ENCODE data around the gene RFX7. TPM values are rescaled to one million over a fixed set of nuclear protein-coding genes. Genes with fewer than 3 reads are reported as not detected.

RFX7 gene
- total and polyA plus RNA-seq, 2 of the 4 experiments (the other 2 are of a cell fraction): 4.1 to 10.6 TPM

GRCh38 chr15:56049577-56049976, 194.1 kb downstream of the RFX7 start:
- Histone ChIP-seq H2AK5ac (ENCODE audit: low read depth, low read length) (peak overlapping the region; percentile 45; the same call in 1 of the 2 replicates), H3K36me3 (ENCODE audit: control insufficient read depth, insufficient read depth, low read length) (no peaks in the 10 kb centered on the region), H2BK5ac (ENCODE audit: low read depth, low read length, poor library complexity, severe bottlenecking) (no peak overlapping the region), H3K4me2 (ENCODE audit: low read depth, low read length) (no peak overlapping the region), H3K23ac (ENCODE audit: low read depth, low read length) (no peak overlapping the region), H3K79me1 (ENCODE audit: low read depth in 1 of 2, low read length in 2 of 2) (no peaks in the 10 kb centered on the region), H2BK20ac (ENCODE audit: low read depth, low read length) (peak overlapping the region; percentile 39; the same call in 1 of the 2 replicates), H3K9me1 (ENCODE audit: insufficient read depth, low read length) (peaks cover 6% of the 10 kb centered on the region; the same call in 1 of the 2 replicates), H2BK15ac (ENCODE audit: low read depth, low read length) (no peak overlapping the region), H4K8ac (ENCODE audit: low read depth in 2 of 2, low read length in 2 of 2) (no peak overlapping the region), H3K4me3 (ENCODE audit: insufficient read depth, low read depth, low read length) (no peak overlapping the region), H3K14ac (replicated peaks; ENCODE audit: low read depth, low read length) (no peak overlapping the region), H3K18ac (ENCODE audit: low read depth, low read length) (no peak overlapping the region), H4K91ac (ENCODE audit: insufficient read depth, low read depth, low read length) (peak overlapping the region; percentile 20; the same call in 1 of the 2 replicates), H2AFZ (replicated peaks; ENCODE audit: low read length, poor library complexity) (peak overlapping the region; percentile 58), H4K5ac (ENCODE audit: low read depth, low read length) (no peak overlapping the region), H3K56ac (ENCODE audit: extremely low read depth, insufficient read depth, low read length) (no peak overlapping the region), H3K9me3 (ENCODE audit: control insufficient read depth, insufficient read depth, low read length) (no peaks in the 10 kb centered on the region), H3K4me1 (ENCODE audit: control insufficient read depth, insufficient read depth, low read length) (peaks cover 7% of the 10 kb centered on the region), H3K27ac (ENCODE audit: insufficient read depth, low read length) (no peak overlapping the region), H2BK120ac (ENCODE audit: low read depth, low read length) (peak overlapping the region; percentile 39; the same call in 1 of the 2 replicates), H3K4ac (ENCODE audit: low read depth, low read length) (peak overlapping the region; percentile 19; the same call in 1 of the 2 replicates), H3K27me3 (ENCODE audit: control insufficient read depth, insufficient read depth, low read length) (no peaks in the 10 kb centered on the region), H2AK9ac (replicated peaks; ENCODE audit: low read depth, low read length, poor library complexity) (no peak overlapping the region), H4K20me1 (ENCODE audit: insufficient read depth, low read length) (no peaks in the 10 kb centered on the region), H3K9ac (ENCODE audit: low read depth, low read length) (no peak overlapping the region)
- dilution Hi-C loops (cut with HindIII; ENCODE audit: low sequenced_read_pairs, unreplicated experiment) (no loop called here), in situ Hi-C loops (cut with MboI; ENCODE audit: low sequenced_read_pairs) (no loop called here), intact Hi-C loops (cut with micrococcal nuclease) (no loop called here)
- ATAC-seq (ENCODE audit: low read depth) (no peak), DNase-seq (no peak)
- TF ChIP-seq MXI1 (IDR thresholded peaks at IDR 0.05; ENCODE audit: borderline replicate concordance, low read depth, low read length) (no peak), CTCF (conservative IDR thresholded peaks at IDR 0.05; ENCODE audit: low read depth, low read length) (no peak), CEBPB (IDR thresholded peaks at IDR 0.05; ENCODE audit: low read depth, low read length) (no peak), RFX5 (IDR thresholded peaks at IDR 0.05; ENCODE audit: low read depth, low read length) (no peak), CHD1 (IDR thresholded peaks at IDR 0.05; ENCODE audit: low read depth, low read length) (no peak), ELK1 (IDR thresholded peaks at IDR 0.05; ENCODE audit: borderline replicate concordance, low read depth, low read length) (no peak)
- POLR2A ChIA-PET (ENCODE audit: unreplicated experiment): no interaction called here
- no TSS peak for BruUV-seq (replicated peaks)
- CTCF ChIA-PET: no interaction called here
- WGBS, 2 experiments (ENCODE audit: extremely low coverage in 2 of 2, insufficient read length in 1 of 2): no CpG with 5 or more reads among the region's 5 CpGs
